Thymus (tissue), 11 donors: ENCODE data around the gene TANGO2. TPM values are rescaled to one million over a fixed set of nuclear protein-coding genes. Genes with fewer than 3 reads are reported as not detected.

Experiments used
- DNase-seq, 9 donors: peaks; one replicate each; pipeline ENCODE4 v3.0.0-alpha.2; 2013; ENCODE audit warnings: low spot score in 9 of 9, low read depth in 6 of 9, missing footprints in 1 of 9
- H3K27ac ChIP-seq, 2 donors: one replicate each; pipeline ENCODE4 v1.5.1; 2013; ENCODE audit warnings: control low read depth in 1 of 2, low read depth in 1 of 2, low read length in 1 of 2, mild to moderate bottlenecking in 1 of 2, moderate library complexity in 1 of 2
- H3K27me3 ChIP-seq, 2 donors: one replicate each; pipeline ENCODE4 v1.5.1; 2013; ENCODE audit warnings: low read length in 1 of 2; ENCODE audit not compliant: control insufficient read depth in 2 of 2, insufficient read depth in 1 of 2
- H3K36me3 ChIP-seq, 2 donors: one replicate each; pipeline ENCODE4 v1.5.1; 2013; ENCODE audit warnings: low read length in 1 of 2, mild to moderate bottlenecking in 1 of 2, moderate library complexity in 1 of 2; ENCODE audit not compliant: control insufficient read depth in 2 of 2, insufficient read depth in 2 of 2
- H3K4me1 ChIP-seq, 2 donors: one replicate each; pipeline ENCODE4 v1.5.1; 2013; ENCODE audit warnings: low read length in 2 of 2; ENCODE audit not compliant: control insufficient read depth in 2 of 2, insufficient read depth in 2 of 2
- H3K4me3 ChIP-seq, 2 donors: one replicate each; pipeline ENCODE4 v1.5.1; 2013; ENCODE audit warnings: low read length in 2 of 2, control low read depth in 1 of 2, mild to moderate bottlenecking in 1 of 2
- H3K9me3 ChIP-seq, 2 donors: one replicate each; pipeline ENCODE4 v1.5.1; 2013; ENCODE audit warnings: low read length in 1 of 2, mild to moderate bottlenecking in 1 of 2; ENCODE audit not compliant: control insufficient read depth in 2 of 2, insufficient read depth in 1 of 2
- WGBS: extraction: QIAGEN DNeasy Blood & Tissue Kit; methylation state at CpG from one replicate; pipeline ENCODE4 v1.1.7; 2013; 5-methylcytosine and 5-hydroxymethylcytosine counted together
- polyA plus RNA-seq: library from polyadenylated mRNA; stranded (reverse); fragments of 200-250 nt; gene quantifications from one replicate; pipeline ENCODE4 v1.2.3, GENCODE V29; 2013
- total RNA-seq: library from RNA; stranded (reverse); fragments of 120-200 nt; gene quantifications from one replicate; pipeline ENCODE4 v1.2.4, GENCODE V29; 2013
- donor health status: healthy.

Gene TANGO2
- total and polyA plus RNA-seq, 2 donors: 15.9 to 19.7 TPM

DNA sequence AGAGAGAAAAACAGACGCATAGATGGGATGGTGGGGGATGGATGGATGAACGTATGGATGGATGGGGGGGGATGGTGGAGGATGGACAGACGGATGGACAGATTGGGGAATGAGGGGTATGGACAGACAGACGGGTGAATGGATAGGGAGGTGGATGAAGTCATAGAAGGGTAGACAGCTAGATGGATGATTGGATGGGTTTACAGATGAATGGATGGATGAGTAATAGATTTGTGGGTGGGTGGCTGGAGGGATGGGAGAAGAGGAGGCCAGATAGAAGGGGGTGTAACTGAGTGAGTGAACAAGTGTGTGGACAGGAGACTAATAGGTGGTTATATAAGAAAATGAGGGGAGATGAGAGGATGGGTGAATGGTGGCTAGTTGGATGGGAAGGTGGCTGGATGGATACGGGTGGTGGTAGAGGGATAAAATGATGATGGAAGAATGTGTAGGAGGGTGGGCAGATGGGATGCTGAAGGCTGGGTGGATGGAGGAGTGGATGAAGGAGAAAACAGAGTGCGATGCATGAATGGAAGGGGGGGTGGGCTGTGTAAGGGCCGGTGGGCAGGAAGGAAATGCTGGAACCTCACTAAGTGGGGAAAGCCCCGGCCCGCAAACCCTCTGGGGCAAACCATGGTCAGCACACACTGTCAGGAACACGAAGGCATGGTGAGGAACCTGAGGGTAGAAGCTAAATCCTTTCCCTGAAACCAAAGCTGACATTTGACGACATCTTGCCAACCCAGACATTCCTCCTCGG is 25.9 kb upstream of the TANGO2 start:
- no peaks in the 10 kb centered on the region for H3K9me3 ChIP-seq
- DNase-seq: no peak
- no peaks in the 10 kb centered on the region for H3K4me1 ChIP-seq
- H3K27me3 ChIP-seq: no peaks in the 10 kb centered on the region
- WGBS: 89% methylated on average over 12 of the region's 12 CpGs
- H3K27ac ChIP-seq: no peak overlapping the region
- H3K4me3 ChIP-seq: no peak overlapping the region
- no peaks in the 10 kb centered on the region for H3K36me3 ChIP-seq

DNA sequence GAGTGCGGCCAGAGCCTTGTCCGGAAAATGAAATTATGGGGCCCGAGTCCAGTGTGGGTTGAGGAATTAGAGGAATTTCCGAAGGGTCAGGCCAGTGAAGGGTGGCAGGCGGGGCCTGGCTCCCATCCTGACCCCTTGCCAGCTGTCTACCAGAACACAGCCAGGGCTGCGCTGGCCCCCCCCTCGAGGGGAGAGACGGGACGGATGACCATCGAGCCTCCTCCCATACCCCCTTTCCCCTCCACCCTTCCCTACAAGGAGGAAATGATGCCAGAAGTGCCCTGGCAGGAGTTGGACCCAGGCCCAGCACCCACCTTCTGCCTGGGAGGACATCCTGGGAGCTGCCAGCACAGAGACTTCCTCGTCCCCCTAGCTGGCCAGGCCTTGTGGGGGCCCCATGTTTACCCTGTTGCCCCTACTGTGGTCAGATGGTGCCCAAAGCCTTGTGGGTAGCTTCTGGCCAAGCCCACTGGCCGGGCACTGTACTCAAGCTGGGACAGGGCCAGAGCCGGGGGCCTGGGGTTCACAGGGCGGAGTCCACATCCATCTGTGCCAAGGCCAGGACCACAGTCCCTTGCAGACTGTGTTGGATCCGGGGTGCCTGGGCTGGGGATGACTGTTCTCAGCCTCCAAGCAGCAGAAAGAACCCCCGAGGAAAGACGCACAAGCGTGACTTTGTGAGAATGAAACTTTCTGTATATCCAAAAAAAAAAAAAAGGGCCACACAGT is 25.1 kb upstream of the TANGO2 start:
- Histone ChIP-seq H3K4me1 (no peaks in the 10 kb centered on the region), H3K27me3 (no peaks in the 10 kb centered on the region), H3K36me3 (no peaks in the 10 kb centered on the region), H3K27ac (no peak overlapping the region), H3K9me3 (no peaks in the 10 kb centered on the region), H3K4me3 (no peak overlapping the region)
- 90% methylated on average over 18 of the region's 18 CpGs for WGBS
- DNase-seq: no peak

DNA sequence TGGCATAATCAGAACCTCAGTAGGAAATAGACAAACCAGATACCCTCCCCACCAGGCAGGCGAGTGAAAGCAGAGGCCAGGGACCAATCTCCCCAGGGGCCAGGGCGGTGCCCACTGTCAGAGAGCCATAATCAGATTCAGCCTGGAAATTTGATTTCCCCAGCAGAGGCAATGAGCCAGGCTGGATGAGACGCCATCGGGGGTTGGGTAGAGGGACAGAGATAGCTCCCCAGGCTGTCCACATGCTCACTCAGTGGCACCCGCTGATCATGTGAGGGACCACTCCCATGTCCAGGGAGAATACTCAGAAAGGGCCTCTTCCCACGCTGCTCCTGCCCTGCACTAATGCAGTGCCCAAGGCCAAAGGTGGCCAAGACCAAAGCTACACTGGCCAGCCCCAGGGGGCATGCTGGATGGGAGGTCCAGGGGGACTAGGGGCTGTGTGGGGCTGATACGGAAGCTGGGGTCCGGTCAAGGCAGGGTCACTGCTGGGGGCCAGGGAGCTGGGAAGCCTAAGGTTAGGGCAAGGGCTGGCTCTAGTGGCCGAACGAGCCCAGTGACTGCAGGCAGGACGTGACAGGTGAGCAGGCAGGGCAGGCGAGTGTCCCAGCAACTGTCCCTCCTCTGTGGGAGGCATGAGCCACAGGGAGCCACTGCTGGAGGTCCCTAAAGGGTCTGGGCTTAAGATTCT is 24.1 kb upstream of the TANGO2 start:
- 92% methylated on average over 12 of the region's 12 CpGs for WGBS
- Histone ChIP-seq H3K36me3 (no peaks in the 10 kb centered on the region), H3K4me3 (no peak overlapping the region), H3K27me3 (no peaks in the 10 kb centered on the region), H3K27ac (no peak overlapping the region), H3K9me3 (no peaks in the 10 kb centered on the region), H3K4me1 (no peaks in the 10 kb centered on the region)
- DNase-seq: no peak

DNA sequence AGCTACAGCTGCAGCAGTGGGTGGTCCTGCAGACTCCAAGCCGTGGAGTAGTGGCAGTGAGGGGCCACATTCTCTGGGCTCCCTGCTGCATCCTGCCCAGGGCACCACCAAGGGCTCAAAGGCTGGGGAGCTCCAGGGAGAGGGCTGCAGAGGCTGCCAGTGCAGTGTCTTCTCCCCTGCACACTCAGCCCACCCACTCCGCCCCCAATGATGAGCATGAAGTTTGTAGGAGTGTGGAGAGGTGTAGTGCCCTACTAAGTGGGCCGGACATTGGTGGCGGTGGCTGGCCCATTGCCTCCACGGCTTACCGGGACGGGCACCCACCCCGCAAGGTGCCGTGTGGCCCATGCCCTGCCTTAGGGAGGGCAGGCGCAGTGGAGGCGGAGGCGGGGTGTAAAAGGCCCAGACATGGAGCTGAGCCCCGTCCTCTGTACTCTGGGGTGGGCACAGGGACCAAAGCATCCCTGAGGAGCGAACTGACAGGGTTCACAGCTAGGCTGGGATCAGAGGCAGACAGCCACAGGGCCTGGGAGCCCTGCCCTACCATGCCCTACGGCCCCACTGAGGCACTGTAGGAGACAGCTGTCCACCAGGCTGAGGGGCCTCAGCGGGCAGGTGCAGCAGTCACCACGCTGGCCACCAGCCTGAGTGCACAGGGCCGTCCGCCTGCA is 23.2 kb upstream of the TANGO2 start:
- 93% methylated on average over 19 of the region's 19 CpGs for WGBS
- Histone ChIP-seq H3K9me3 (no peaks in the 10 kb centered on the region), H3K4me1 (no peaks in the 10 kb centered on the region)

GRCh38 chr22:19998232-19998951 is 22.5 kb upstream of the TANGO2 start:
- Histone ChIP-seq H3K4me3 (no peak overlapping the region), H3K4me1 (no peaks in the 10 kb centered on the region), H3K27me3 (peaks cover 0 to 2% of the 10 kb centered on the region in 2 donors), H3K9me3 (no peaks in the 10 kb centered on the region), H3K36me3 (no peaks in the 10 kb centered on the region), H3K27ac (no peak overlapping the region)
- WGBS: 78% methylated on average over 16 of the region's 16 CpGs
- DNase-seq: no peak

More for the DNA sequence above, 23.2 kb upstream of the TANGO2 start:
- H3K36me3 ChIP-seq: no peaks in the 10 kb centered on the region
- DNase-seq: no peak
- H3K27ac ChIP-seq: no peak overlapping the region
- H3K27me3 ChIP-seq: peaks cover 0 to 2% of the 10 kb centered on the region in 2 donors
- H3K4me3 ChIP-seq: no peak overlapping the region

- Histone ChIP-seq H3K9me3 (no peaks in the 10 kb centered on the region), H3K27ac (no peak overlapping the region), H3K27me3 (peaks cover 0 to 2% of the 10 kb centered on the region in 2 donors), H3K36me3 (no peaks in the 10 kb centered on the region), H3K4me3 (no peak overlapping the region), H3K4me1 (no peaks in the 10 kb centered on the region)
- DNase-seq: no peak
- 88% methylated on average over 8 of the region's 8 CpGs for WGBS
Measured at GRCh38 chr22:19998991-19999820, 21.7 kb upstream of the TANGO2 start.

DNA sequence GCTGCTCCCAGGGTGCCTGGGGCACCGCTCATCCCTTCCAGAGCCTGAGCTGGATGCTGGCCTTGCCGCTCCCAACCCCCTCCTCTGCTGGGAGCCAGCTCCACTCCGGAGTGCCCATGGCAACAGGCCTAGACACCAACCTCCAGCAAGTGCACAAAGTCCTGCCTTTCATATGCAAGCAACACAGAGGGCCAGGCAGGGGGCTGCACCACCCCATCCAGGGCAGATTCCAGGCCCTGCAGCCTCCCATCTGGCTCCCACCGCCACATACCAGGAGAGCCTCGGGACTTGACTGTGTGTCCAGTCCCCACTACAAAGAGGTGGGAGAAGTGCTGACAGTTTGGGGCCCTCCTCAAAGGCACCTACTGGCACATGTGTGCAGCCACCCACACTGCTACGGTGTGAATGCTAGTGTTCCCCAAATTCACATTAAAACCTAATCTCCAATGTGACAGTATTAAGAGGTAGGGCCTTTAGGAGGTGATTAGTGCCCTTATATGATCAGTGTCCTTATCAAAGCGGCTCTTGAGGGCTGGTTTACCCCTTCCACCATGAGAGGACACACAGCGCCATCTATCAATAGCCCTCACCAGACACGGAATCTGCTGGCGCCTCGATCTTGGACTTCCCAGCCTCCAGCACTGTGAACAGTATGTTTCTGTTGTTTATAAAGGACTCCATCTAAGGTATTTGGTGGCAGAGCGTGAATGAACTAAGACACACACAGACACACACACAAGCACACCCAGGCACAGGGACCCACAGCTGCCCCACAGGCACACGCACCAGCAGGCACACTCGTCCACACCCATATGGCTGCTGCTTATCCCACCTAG is 20.4 kb upstream of the TANGO2 start:
- H3K27ac ChIP-seq: no peak overlapping the region
- no peaks in the 10 kb centered on the region for H3K4me1 ChIP-seq
- H3K9me3 ChIP-seq: no peaks in the 10 kb centered on the region
- no peak for DNase-seq
- H3K27me3 ChIP-seq: peaks cover 0 to 2% of the 10 kb centered on the region in 2 donors
- no peak overlapping the region for H3K4me3 ChIP-seq
- WGBS: 94% methylated on average over 14 of the region's 14 CpGs
- no peaks in the 10 kb centered on the region for H3K36me3 ChIP-seq
